ENCODE measurements around the gene PLXNA4.

DNA sequence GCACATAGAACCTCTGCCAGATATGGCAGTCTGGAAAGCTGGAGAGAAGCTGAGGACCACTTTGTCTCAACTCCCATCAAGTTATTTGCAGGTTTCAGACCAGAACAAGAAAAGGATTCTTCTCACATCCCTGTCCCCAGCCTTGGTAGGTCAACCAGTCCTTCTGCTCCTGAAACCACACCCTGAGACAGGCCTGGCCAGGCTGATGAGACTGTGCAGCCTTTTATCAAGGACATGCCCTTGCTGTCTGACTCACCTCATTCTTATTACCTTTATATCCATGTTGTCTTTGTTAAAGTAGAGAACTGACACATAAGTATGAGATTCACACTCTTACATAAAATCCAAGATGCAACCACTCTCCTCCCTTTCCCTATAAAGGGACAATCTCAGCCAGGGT, 354.9 kb downstream of the PLXNA4 start:
- TF ChIP-seq, protein P1, sequence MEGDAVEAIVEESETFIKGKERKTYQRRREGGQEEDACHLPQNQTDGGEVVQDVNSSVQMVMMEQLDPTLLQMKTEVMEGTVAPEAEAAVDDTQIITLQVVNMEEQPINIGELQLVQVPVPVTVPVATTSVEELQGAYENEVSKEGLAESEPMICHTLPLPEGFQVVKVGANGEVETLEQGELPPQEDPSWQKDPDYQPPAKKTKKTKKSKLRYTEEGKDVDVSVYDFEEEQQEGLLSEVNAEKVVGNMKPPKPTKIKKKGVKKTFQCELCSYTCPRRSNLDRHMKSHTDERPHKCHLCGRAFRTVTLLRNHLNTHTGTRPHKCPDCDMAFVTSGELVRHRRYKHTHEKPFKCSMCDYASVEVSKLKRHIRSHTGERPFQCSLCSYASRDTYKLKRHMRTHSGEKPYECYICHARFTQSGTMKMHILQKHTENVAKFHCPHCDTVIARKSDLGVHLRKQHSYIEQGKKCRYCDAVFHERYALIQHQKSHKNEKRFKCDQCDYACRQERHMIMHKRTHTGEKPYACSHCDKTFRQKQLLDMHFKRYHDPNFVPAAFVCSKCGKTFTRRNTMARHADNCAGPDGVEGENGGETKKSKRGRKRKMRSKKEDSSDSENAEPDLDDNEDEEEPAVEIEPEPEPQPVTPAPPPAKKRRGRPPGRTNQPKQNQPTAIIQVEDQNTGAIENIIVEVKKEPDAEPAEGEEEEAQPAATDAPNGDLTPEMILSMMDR (IDR thresholded peaks at IDR 0.05), result no peak
- no peak for TF ChIP-seq EZH2 (IDR thresholded peaks at IDR 0.05; ENCODE audit: borderline replicate concordance, insufficient read depth, low read depth, low read length, poor library complexity, severe bottlenecking)

Measured in B cell (primary cell).